OCI-LY3 (cell line): Measurements from ENCODE around the gene CPM.

Source experiments
- EZH2phosphoT487 ChIP-seq: fragments of 200-600 bp; shearing (Covaris generic); IDR thresholded peaks from 2 replicates; pipeline ENCODE4 v1.6.1; 2018; ENCODE audit warnings: antibody characterized with exemption, mixed run types, low read depth
- TF ChIP-seq, protein P1 (sequence below): fragments of 200-600, 300-600 bp; sonication (generic); IDR thresholded peaks from 2 replicates; pipeline ENCODE4 v1.5.1; 2014; ENCODE audit warnings: antibody characterized with exemption, low read length, low read depth

DNA sequence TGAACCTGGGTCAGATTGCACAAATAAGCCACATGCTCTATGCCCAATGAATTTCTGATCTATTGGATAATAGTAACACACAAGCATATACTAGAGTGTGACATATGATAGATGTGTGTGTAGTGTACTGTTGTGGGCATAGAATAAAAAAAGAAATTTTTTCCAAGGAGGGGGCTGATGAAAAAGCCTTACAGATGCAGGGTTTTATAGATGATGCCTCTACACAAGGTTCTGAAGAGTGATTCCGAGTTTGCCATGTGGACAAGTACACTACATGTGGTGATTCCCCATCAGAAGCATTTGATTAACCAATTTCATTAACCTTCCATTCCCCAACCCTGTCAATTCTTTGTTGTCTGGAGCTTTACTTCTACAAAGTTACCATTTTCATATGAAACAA lies 45.3 kb downstream of the CPM start:
- TF ChIP-seq, protein P1, sequence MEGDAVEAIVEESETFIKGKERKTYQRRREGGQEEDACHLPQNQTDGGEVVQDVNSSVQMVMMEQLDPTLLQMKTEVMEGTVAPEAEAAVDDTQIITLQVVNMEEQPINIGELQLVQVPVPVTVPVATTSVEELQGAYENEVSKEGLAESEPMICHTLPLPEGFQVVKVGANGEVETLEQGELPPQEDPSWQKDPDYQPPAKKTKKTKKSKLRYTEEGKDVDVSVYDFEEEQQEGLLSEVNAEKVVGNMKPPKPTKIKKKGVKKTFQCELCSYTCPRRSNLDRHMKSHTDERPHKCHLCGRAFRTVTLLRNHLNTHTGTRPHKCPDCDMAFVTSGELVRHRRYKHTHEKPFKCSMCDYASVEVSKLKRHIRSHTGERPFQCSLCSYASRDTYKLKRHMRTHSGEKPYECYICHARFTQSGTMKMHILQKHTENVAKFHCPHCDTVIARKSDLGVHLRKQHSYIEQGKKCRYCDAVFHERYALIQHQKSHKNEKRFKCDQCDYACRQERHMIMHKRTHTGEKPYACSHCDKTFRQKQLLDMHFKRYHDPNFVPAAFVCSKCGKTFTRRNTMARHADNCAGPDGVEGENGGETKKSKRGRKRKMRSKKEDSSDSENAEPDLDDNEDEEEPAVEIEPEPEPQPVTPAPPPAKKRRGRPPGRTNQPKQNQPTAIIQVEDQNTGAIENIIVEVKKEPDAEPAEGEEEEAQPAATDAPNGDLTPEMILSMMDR, result no peak
- no peak for TF ChIP-seq EZH2phosphoT487
